WTC11 (cell line): ENCODE results near the gene MYO5C. TPM values are rescaled to one million over a fixed set of nuclear protein-coding genes. Genes with fewer than 3 reads are reported as not detected.

ENCODE experiments used
- ATAC-seq: fragments of 200-7000 bp; cut with Tn5 transposase; 2 replicates; pipeline ENCODE4 v1.10.0; 2021; ENCODE audit warnings: mild to moderate bottlenecking, moderate library complexity
- CTCF ChIA-PET: fragments of 300-600 bp; sonication (Branson Sonifier 250); formaldehyde crosslinking; loops from one replicate; lab custom pipeline; 2021; ENCODE audit warnings: antibody characterized with exemption; lab: Charles Lee
- POLR2A ChIA-PET: fragments of 350-600 bp; sonication (Branson Sonifier 250); formaldehyde crosslinking; loops from one replicate; lab custom pipeline; 2021; ENCODE audit warnings: antibody characterized with exemption; lab: Charles Lee
- DNase-seq: peaks from one replicate; pipeline ENCODE4 v3.0.0; 2021; ENCODE audit warnings: low spot score
- H3K27ac Mint-ChIP-seq: 2 replicates; pipeline ENCODE4 v1.8.0; 2021; ENCODE audit warnings: mixed read lengths
- H3K27me3 Mint-ChIP-seq: 2 replicates; pipeline ENCODE4 v1.8.0; 2021; ENCODE audit warnings: low read depth, mild to moderate bottlenecking, moderate library complexity, mixed read lengths
- H3K36me3 Mint-ChIP-seq: 2 replicates; pipeline ENCODE4 v1.8.0; 2021; ENCODE audit warnings: mixed read lengths
- H3K4me1 Mint-ChIP-seq: 2 replicates; pipeline ENCODE4 v1.8.0; 2022; ENCODE audit warnings: mixed read lengths
- H3K4me3 Mint-ChIP-seq: 2 replicates; pipeline ENCODE4 v1.8.0; 2021; ENCODE audit warnings: mild to moderate bottlenecking, moderate library complexity, mixed read lengths
- H3K9me3 Mint-ChIP-seq: 2 replicates; pipeline ENCODE4 v1.8.0; 2021; ENCODE audit warnings: mixed read lengths
- EMX1 ChIP-seq: fragments of 250-450 bp; sonication (Bioruptor Pico); IDR thresholded peaks from 2 replicates; pipeline ENCODE4 v1.8.0; 2021; ENCODE audit warnings: mild to moderate bottlenecking
- ESRRA ChIP-seq: sonication (generic); formaldehyde crosslinking; IDR thresholded peaks from 2 replicates; pipeline ENCODE4 v1.8.1; 2022; ENCODE audit warnings: mild to moderate bottlenecking, missing genetic modification reagents, borderline replicate concordance
- NR1H2 ChIP-seq: sonication (generic); formaldehyde crosslinking; IDR thresholded peaks from 2 replicates; pipeline ENCODE4 v1.9.0; 2021; ENCODE audit warnings: mild to moderate bottlenecking, moderate library complexity, missing genetic modification reagents
- PRRX2 ChIP-seq: fragments of 250-450 bp; sonication (Bioruptor Pico); IDR thresholded peaks from 2 replicates; pipeline ENCODE4 v1.8.0; 2021; ENCODE audit warnings: mild to moderate bottlenecking
- SOX15 ChIP-seq: fragments of 250-450 bp; sonication (Bioruptor Pico); IDR thresholded peaks from 2 replicates; pipeline ENCODE4 v1.9.0; 2021; ENCODE audit warnings: mild to moderate bottlenecking
- TCF7 ChIP-seq: sonication (generic); formaldehyde crosslinking; IDR thresholded peaks from 2 replicates; pipeline ENCODE4 v1.8.0; 2022; ENCODE audit warnings: mild to moderate bottlenecking, low read depth, missing genetic modification reagents, moderate library complexity
- total RNA-seq: library from RNA; stranded (reverse); gene quantifications from 3 replicates; pipeline ENCODE4 v1.2.3, GENCODE V29; 2021
- TF ChIP-seq, protein P1 (sequence below): fragments of 250-450 bp; sonication (Bioruptor Pico); IDR thresholded peaks from 2 replicates; pipeline ENCODE4 v1.8.0; 2021; ENCODE audit warnings: mild to moderate bottlenecking
- TF ChIP-seq, protein P2 (sequence below): fragments of 250-450 bp; sonication (Bioruptor Pico); conservative IDR thresholded peaks from 2 replicates; pipeline ENCODE4 v1.9.0; 2021; ENCODE audit warnings: mild to moderate bottlenecking
- TF ChIP-seq, protein P3 (sequence below): sonication (generic); formaldehyde crosslinking; IDR thresholded peaks from 2 replicates; pipeline ENCODE4 v1.8.0; 2022; ENCODE audit warnings: mild to moderate bottlenecking, missing genetic modification reagents
- TF ChIP-seq, protein P4 (sequence below): fragments of 250-450 bp; sonication (Bioruptor Pico); IDR thresholded peaks from 2 replicates; pipeline ENCODE4 v1.9.0; 2021; ENCODE audit warnings: mild to moderate bottlenecking

Gene MYO5C
- total RNA-seq, 1 experiment from 2014 or later, result 25.3 TPM

GRCh38 chr15:52281085-52282035, 14.2 kb downstream of the MYO5C start:
- peak overlapping the region; percentile 17; the same call in 1 of the 2 replicates for H3K27ac Mint-ChIP-seq
- H3K36me3 Mint-ChIP-seq, result peaks cover 50% of the 10 kb centered on the region
- no peak for ATAC-seq
- ChIA-PET CTCF (no interaction called here), POLR2A (no interaction called here)
- 0 out of 2 replicates have a peak, but pooled peaks cover 4% of the 10 kb centered on the region for H3K4me1 Mint-ChIP-seq
- TF ChIP-seq EMX1 (CRISPR knock-in tag) (no peak), PRRX2 (no peak), NR1H2 (CRISPR knock-in tag) (no peak), ESRRA (CRISPR knock-in tag) (no peak)
- TF ChIP-seq, protein P1, sequence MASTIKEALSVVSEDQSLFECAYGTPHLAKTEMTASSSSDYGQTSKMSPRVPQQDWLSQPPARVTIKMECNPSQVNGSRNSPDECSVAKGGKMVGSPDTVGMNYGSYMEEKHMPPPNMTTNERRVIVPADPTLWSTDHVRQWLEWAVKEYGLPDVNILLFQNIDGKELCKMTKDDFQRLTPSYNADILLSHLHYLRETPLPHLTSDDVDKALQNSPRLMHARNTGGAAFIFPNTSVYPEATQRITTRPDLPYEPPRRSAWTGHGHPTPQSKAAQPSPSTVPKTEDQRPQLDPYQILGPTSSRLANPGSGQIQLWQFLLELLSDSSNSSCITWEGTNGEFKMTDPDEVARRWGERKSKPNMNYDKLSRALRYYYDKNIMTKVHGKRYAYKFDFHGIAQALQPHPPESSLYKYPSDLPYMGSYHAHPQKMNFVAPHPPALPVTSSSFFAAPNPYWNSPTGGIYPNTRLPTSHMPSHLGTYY (CRISPR knock-in tag), result no peak
- TF ChIP-seq, protein P2, sequence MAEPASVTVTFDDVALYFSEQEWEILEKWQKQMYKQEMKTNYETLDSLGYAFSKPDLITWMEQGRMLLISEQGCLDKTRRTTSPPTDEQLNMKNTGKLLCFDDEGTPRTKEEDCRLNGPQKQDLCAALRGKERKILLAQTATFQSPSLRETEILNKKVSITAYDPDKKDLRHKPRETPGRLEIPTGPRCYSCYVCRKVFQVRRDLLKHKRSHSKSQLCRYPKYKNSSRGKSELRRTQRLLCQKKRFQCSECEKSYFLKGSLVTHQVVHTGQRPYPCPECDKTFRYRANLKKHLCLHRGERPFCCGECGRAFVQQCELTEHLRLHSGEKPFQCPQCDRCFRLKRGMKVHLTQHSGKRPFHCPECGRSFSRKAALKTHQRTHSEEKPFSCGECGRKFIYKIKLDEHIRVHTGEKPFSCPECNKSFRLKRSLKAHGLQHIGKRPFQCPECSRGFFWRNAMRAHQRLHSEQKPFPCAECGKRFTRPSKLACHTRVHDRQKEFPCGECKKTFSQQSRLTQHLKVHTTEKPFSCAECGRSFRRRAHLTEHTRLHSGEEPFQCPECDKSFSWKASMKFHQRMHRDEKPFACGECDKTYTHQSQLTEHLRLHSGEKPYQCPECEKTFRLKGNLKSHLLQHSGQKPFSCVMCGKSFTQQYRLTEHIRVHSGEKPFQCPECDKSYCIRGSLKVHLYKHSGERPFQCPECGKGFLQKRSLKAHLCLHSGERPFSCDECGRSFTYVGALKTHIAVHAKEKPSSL (CRISPR knock-in tag), result no peak
- TF ChIP-seq, protein P3, sequence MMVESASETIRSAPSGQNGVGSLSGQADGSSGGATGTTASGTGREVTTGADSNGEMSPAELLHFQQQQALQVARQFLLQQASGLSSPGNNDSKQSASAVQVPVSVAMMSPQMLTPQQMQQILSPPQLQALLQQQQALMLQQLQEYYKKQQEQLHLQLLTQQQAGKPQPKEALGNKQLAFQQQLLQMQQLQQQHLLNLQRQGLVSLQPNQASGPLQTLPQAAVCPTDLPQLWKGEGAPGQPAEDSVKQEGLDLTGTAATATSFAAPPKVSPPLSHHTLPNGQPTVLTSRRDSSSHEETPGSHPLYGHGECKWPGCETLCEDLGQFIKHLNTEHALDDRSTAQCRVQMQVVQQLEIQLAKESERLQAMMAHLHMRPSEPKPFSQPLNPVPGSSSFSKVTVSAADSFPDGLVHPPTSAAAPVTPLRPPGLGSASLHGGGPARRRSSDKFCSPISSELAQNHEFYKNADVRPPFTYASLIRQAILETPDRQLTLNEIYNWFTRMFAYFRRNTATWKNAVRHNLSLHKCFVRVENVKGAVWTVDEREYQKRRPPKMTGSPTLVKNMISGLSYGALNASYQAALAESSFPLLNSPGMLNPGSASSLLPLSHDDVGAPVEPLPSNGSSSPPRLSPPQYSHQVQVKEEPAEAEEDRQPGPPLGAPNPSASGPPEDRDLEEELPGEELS (CRISPR knock-in tag), result no peak
- TF ChIP-seq, all 79 proteins: peak for 0
- no peak for DNase-seq
- Mint-ChIP-seq H3K4me3 (no peak overlapping the region), H3K27me3 (no peaks in the 10 kb centered on the region), H3K9me3 (peaks cover 8% of the 10 kb centered on the region)

- ATAC-seq, result no peak
- DNase-seq, result no peak
Measured at GRCh38 chr15:52280326-52281084, 15.1 kb downstream of the MYO5C start.

More at GRCh38 chr15:52280326-52281084, 15.1 kb downstream of the MYO5C start:
- Mint-ChIP-seq H3K4me1 (0 out of 2 replicates have a peak, but pooled peaks cover 4% of the 10 kb centered on the region), H3K9me3 (peaks cover 6% of the 10 kb centered on the region), H3K36me3 (peaks cover 54% of the 10 kb centered on the region), H3K27ac (peak overlapping the region; percentile 72), H3K4me3 (no peak overlapping the region), H3K27me3 (no peaks in the 10 kb centered on the region)
- ChIA-PET POLR2A (no interaction called here), CTCF (interaction anchor here (0.5 kb wide), 1 partner anchor 9 kb away, joined by 3 read pairs; no protein-coding TSS in a partner anchor)
- no peak for TF ChIP-seq SOX15
- no peak for TF ChIP-seq TCF7 (CRISPR knock-in tag)
- TF ChIP-seq, protein P4, sequence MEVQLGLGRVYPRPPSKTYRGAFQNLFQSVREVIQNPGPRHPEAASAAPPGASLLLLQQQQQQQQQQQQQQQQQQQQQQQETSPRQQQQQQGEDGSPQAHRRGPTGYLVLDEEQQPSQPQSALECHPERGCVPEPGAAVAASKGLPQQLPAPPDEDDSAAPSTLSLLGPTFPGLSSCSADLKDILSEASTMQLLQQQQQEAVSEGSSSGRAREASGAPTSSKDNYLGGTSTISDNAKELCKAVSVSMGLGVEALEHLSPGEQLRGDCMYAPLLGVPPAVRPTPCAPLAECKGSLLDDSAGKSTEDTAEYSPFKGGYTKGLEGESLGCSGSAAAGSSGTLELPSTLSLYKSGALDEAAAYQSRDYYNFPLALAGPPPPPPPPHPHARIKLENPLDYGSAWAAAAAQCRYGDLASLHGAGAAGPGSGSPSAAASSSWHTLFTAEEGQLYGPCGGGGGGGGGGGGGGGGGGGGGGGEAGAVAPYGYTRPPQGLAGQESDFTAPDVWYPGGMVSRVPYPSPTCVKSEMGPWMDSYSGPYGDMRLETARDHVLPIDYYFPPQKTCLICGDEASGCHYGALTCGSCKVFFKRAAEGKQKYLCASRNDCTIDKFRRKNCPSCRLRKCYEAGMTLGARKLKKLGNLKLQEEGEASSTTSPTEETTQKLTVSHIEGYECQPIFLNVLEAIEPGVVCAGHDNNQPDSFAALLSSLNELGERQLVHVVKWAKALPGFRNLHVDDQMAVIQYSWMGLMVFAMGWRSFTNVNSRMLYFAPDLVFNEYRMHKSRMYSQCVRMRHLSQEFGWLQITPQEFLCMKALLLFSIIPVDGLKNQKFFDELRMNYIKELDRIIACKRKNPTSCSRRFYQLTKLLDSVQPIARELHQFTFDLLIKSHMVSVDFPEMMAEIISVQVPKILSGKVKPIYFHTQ (CRISPR knock-in tag), result no peak
- TF ChIP-seq, all 79 proteins: peak for 0
